Bronchial smooth muscle cell (primary cell): Measurements from ENCODE around the gene DNLZ. TPM values are rescaled to one million over a fixed set of nuclear protein-coding genes. Genes with fewer than 3 reads are reported as not detected.

ENCODE experiments used
- total RNA-seq: library from RNA; depleted of rRNA; stranded (reverse); fragments of >200 nt; gene quantifications from 2 replicates; pipeline ENCODE4 v1.2.1, GENCODE V29; 2014

The DNLZ gene
- total RNA-seq = 14.5 and 15.6 TPM in 2 replicates

DNA sequence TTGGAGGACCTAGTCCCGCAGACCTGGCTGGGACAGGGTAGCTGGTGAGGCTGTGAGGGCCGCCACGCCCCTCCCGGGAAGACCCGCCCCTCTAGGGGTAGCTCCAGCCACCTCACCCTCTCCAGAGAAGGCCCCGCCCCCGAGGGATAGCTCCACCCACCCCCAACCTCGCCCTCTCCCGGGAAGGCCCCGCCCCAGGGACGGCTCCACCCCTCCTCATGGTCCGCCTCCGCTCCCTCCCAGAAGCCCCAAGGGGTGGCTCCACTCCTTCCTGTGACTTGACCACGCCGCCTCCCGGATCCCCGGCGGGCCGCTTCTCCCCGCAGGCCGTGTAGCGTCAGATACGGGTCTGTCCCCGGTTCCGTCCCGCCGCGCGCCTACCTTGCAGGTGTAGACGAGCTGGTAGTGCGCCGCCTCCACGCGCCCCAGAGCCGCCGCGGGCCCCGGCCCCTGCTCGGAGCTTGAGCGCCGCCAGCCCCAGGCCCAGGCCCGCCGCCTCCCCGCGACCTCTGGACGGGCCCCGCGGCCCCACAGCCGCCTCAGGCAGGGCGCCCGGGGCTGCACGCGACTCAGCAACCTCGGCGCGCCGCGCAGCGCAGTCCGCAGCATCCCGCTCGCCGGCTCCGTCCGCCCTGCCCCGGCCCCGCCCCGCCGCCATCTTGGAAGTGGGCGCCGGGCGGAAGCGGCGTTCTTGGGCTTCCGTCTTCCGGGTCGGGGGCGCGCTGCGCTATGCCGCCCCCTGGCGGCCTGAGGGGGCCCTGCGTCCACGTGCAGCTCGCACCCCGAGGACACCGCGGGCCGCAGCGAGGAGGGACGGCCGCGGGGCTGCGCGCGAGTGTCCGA is at the start of gene DNLZ:
Gene DNLZ, minus strand, starts transcription at position 639 of the 843 bp plus-strand sequence. Its CDS starts 30 bp downstream, at position 609.

DNA sequence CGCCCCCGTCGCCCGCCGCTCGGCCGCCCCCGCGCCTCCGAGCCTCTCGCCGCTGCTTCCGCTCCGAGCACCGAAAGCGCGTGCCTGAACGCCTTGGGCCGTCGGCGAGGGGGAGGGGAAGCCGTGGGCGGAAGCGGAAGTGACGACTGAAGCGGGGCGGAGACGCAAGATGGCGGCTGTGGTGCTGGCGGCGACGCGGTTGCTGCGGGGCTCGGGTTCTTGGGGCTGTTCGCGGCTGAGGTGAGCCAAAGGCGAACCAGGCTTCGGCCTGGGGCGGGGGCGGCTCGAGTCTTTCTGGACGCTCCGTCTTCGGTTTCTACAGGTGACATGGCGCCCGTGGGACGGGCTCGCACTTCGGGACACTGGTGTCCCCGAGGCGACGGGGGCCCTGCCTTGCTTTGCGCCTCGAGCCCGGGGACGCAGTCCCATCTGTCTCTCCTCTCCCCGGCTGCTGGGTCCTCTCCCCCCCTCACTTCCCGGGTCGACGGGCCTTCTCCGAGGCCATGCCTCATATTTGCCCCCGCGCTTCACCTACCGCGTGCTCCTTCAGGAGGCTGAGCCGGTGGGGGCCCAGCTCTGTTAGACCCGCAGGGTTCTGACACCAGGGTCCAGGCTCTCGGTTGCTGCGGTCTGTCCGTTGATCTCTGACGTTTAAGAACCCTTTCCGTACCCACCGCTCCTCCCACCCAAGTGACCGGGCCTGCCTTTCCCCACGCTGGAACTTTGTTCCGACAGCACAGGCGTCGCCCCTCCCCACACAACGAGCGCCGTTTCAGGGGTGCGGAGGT is 47.1 kb upstream of the DNLZ start, which contains the start of the genes ENTR1 and PMPCA:
Gene ENTR1, minus strand, starts transcription at position 115 of the 788 bp plus-strand sequence. CDS start 217 bp downstream, outside the sequence.
Gene PMPCA, plus strand, starts transcription at position 159 of the 788 bp plus-strand sequence. Its CDS starts 11 bp downstream, at position 170.

DNA sequence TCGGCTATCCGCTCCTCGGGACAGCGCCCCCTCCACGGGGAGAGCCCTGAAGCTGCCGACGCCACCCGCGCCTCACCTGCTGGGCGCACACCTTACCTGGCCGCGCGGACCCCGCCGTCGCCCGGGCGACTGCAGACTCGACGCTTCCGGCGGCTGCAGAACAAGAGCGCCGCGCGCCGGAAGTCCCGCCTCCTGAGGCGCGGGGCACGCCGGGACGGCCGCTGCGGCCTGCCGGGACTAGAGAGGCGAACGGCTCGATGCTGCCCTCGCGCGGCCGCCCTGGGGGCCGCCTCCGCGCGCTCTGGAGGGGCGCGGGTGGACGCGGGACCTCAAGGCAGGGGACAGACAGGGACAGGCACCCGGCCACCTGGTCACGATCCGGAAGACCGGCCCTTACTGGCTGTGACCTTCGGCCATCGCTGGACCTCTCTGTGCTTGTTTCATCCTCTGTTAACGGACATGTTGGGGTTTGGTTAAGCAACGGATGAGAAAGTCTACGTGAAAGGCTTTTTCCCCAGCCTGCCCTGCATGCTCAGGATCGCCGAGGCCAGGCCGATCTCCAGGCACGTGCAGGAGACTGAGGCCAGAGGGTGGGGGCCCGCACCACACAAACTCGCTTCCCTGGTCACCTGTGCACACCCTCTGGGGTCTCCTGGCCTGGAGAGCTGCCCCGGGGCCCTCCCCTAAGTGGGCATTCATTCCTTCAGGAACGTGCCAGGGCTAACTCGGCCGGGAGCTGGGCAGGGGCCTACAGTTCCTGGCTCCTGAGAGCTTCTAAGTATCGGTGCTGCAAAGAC is 36.7 kb upstream of the DNLZ start, which contains the start of gene SNAPC4:
Gene SNAPC4, minus strand, starts transcription at position 133 of the 797 bp plus-strand sequence. CDS start 1,742 bp downstream, outside the sequence.

DNA sequence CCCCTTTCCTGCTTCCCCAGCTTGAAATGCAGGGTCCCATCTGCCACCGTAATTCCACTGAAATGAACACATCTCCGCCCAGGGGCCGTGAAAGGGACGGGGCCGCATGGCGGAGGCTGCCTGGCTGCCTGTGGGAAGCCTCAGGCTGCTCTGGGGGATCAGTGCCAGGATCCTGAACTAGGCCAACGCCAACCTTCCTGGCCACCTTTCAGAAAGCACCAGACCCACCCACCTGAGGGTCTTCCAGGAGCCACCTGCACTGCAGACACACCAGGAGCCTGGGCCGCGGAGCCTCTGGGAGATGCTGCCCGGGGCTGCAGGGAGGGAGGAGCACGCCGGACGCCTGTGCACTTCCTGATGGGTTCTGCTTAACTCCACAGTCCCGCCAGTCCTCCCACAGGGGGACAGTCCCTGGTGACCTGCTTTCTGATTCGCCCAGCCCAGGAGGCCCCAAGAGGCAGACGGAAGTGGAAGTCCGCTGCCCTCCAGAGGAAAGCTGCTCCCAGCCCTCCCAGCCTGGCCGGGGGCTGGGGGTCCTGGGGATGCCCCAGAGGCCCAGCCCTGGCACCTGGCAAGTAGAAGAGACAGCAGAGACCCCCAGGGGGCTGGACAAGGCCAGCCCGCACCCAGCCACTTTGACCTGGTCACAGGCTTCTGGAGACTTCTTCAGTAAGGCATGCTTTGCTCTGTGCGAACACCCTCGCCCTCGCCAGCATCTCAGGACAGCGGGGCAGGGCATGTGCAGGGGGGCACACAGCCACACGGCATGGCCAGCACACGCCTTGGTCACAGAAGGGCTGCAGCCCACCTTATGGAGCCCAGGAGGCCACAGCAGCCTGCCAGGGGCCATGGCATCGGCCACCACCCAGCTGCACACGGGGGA is 10.0 kb upstream of the DNLZ start, which contains the start of gene CARD9:
Gene CARD9, minus strand, starts transcription at position 370 of the 883 bp plus-strand sequence. CDS start 1,591 bp downstream, outside the sequence.

DNA sequence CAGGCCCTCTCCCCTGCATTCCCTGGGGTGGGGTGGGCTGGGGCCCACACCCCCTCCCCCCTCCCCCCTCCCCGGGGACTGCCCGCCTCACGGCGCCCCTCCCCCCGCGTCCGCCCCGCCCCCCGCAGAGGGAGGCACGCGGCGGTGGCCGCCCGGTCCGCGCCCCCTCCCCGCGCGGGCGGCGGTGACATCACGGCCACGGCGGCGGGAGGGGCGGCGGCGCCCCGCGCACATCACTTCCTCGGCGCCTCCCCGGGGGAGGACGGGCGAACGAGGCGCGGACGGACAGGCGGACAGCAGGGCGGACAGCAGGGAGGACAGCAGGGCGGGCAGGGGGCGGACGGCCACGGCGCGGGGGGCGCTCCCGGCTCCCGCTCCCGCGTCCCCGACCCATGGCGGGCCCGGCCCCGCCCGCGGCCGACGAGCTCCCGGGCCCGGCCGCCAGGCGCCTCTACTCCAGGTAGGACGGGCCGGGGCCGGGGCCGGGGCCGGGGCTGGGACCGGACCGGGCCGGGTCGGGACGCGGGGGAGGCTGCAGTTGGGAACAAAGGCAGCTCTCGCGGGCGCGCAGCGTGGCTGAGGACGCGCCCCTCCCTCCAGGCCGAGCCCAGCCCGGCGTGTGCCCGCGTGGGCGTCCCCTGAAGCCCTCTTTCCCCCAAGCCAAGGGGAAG is 36.1 kb downstream of the DNLZ start, which contains the start of gene GPSM1:
Gene GPSM1, plus strand, starts transcription at position 236 of the 671 bp plus-strand sequence. Its CDS starts 157 bp downstream, at position 393.

Other genes starting within 250 kb of the DNLZ start
- 27.4 and 29.3 TPM in 2 replicates for gene TMEM250, start 244.9 kb downstream of the DNLZ start, total RNA-seq
- not detected in 2 replicates for gene LHX3, start 158.6 kb downstream of the DNLZ start, total RNA-seq
- gene QSOX2, start 117.9 kb downstream of the DNLZ start, total RNA-seq = 4.3 and 4.4 TPM in 2 replicates
- under 0.01 TPM in 2 replicates for gene CCDC187, start 59.6 kb downstream of the DNLZ start, total RNA-seq
- gene GPSM1, start 36.2 kb downstream of the DNLZ start, total RNA-seq = 70.9 and 79.5 TPM in 2 replicates
- 0.77 and 0.79 TPM in 2 replicates for gene CARD9, start 9.9 kb upstream of the DNLZ start, total RNA-seq
- 3.6 and 4.6 TPM in 2 replicates for gene SNAPC4, start 36.4 kb upstream of the DNLZ start, total RNA-seq
- 19.5 and 22.6 TPM in 2 replicates for gene ENTR1, start 46.9 kb upstream of the DNLZ start, total RNA-seq
- 30.7 and 36.9 TPM in 2 replicates for gene PMPCA, start 46.9 kb upstream of the DNLZ start, total RNA-seq
- 4.5 and 4.6 TPM in 2 replicates for gene INPP5E, start 76.1 kb upstream of the DNLZ start, total RNA-seq
- gene SEC16A, start 119.3 kb upstream of the DNLZ start, total RNA-seq = 10.4 and 12.3 TPM in 2 replicates
- 11.8 and 17.3 TPM in 2 replicates for gene NOTCH1, start 182.3 kb upstream of the DNLZ start, total RNA-seq